HUES6 (cell line): ENCODE measurements around the gene RMDN2.

Experiments
- H3K27ac ChIP-seq: 2 replicates; pipeline ENCODE4 v1.7.0; 2013; ENCODE audit warnings: low read depth, mild to moderate bottlenecking, low read length, inconsistent platforms
- H3K27me3 ChIP-seq: 2 replicates; pipeline ENCODE4 v1.6.1; 2013; ENCODE audit warnings: low read length; ENCODE audit not compliant: control insufficient read depth, insufficient read depth
- H3K36me3 ChIP-seq: 2 replicates; pipeline ENCODE4 v1.6.1; 2013; ENCODE audit warnings: low read length; ENCODE audit not compliant: control insufficient read depth, insufficient read depth
- H3K4me1 ChIP-seq: 2 replicates; pipeline ENCODE4 v1.6.1; 2013; ENCODE audit warnings: low read length; ENCODE audit not compliant: control insufficient read depth, insufficient read depth
- H3K4me3 ChIP-seq: 2 replicates; pipeline ENCODE4 v1.5.1; 2013; ENCODE audit warnings: low read depth, low read length
- H3K9ac ChIP-seq: one replicate; pipeline ENCODE4 v1.6.1; 2013; ENCODE audit warnings: mild to moderate bottlenecking, low read length
- H3K9me3 ChIP-seq: 2 replicates; pipeline ENCODE4 v1.6.1; 2013; ENCODE audit warnings: low read depth, low read length; ENCODE audit not compliant: control insufficient read depth, insufficient read depth

RMDN2 gene

GRCh38 chr2:37886745-37887144, 38.3 kb upstream of the RMDN2 start:
- H3K27me3 ChIP-seq = no peaks in the 10 kb centered on the region
- H3K36me3 ChIP-seq = no peaks in the 10 kb centered on the region
- H3K9ac ChIP-seq = no peak overlapping the region
- no peak overlapping the region for H3K4me3 ChIP-seq
- H3K4me1 ChIP-seq = peaks cover 4% of the 10 kb centered on the region; the same call in 1 of the 2 replicates
- no peak overlapping the region for H3K27ac ChIP-seq
- H3K9me3 ChIP-seq = no peaks in the 10 kb centered on the region

- H3K9me3 ChIP-seq = no peaks in the 10 kb centered on the region
- H3K4me3 ChIP-seq = no peak overlapping the region
- no peak overlapping the region for H3K9ac ChIP-seq
- H3K27ac ChIP-seq = no peak overlapping the region
- H3K4me1 ChIP-seq = peaks cover 4% of the 10 kb centered on the region; the same call in 1 of the 2 replicates
- H3K27me3 ChIP-seq = no peaks in the 10 kb centered on the region
- H3K36me3 ChIP-seq = no peaks in the 10 kb centered on the region
Observed at GRCh38 chr2:37887286-37887685, 37.8 kb upstream of the RMDN2 start.

DNA sequence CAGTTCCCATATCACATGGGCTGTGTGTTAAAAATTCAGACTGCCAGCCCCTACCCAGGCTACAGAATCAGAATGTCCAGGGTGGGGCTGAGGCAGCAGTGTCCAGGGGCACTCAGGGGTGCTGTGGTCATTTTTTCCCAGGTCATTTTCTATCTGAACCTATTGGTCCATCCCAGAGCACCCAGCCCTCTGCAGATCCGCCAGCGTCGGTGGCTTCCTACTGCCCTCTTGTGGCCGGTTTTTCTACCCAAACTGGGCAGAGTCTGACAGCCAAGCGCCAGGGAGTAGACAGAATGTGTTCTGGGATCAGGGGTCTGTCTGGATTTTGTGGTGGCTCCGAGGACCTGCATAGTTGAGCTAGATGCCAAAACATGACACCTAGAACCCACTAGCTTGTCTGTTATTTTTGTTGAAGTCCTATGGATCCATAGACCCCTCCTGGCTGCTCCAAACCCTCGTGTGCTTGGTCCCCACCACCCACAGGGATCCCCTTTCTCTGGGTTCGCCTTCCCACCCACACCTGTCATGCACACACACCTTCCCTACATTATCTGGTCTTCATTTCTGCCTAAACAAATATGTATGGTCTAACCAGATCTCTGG, 34.1 kb upstream of the RMDN2 start:
- H3K4me3 ChIP-seq = no peak overlapping the region
- H3K9me3 ChIP-seq = no peaks in the 10 kb centered on the region
- H3K36me3 ChIP-seq = no peaks in the 10 kb centered on the region
- no peaks in the 10 kb centered on the region for H3K27me3 ChIP-seq
- no peak overlapping the region for H3K9ac ChIP-seq
- no peaks in the 10 kb centered on the region for H3K4me1 ChIP-seq
- H3K27ac ChIP-seq = no peak overlapping the region

GRCh38 chr2:37891846-37892435, 33.1 kb upstream of the RMDN2 start:
- Histone ChIP-seq H3K36me3 (no peaks in the 10 kb centered on the region), H3K9me3 (no peaks in the 10 kb centered on the region), H3K27ac (no peak overlapping the region), H3K27me3 (no peaks in the 10 kb centered on the region), H3K4me1 (no peaks in the 10 kb centered on the region), H3K9ac (no peak overlapping the region), H3K4me3 (no peak overlapping the region)

- no peaks in the 10 kb centered on the region for H3K27me3 ChIP-seq
Observed at GRCh38 chr2:37892436-37893114, 32.5 kb upstream of the RMDN2 start.

GRCh38 chr2:37893327-37893726, 31.8 kb upstream of the RMDN2 start:
- no peaks in the 10 kb centered on the region for H3K9me3 ChIP-seq
- no peaks in the 10 kb centered on the region for H3K4me1 ChIP-seq
- H3K9ac ChIP-seq = no peak overlapping the region
- H3K36me3 ChIP-seq = no peaks in the 10 kb centered on the region
- H3K27me3 ChIP-seq = no peaks in the 10 kb centered on the region
- no peak overlapping the region for H3K4me3 ChIP-seq
- no peak overlapping the region for H3K27ac ChIP-seq

More at GRCh38 chr2:37892436-37893114, 32.5 kb upstream of the RMDN2 start:
- no peaks in the 10 kb centered on the region for H3K36me3 ChIP-seq
- no peak overlapping the region for H3K4me3 ChIP-seq
- H3K4me1 ChIP-seq = no peaks in the 10 kb centered on the region
- H3K9ac ChIP-seq = no peak overlapping the region
- no peaks in the 10 kb centered on the region for H3K9me3 ChIP-seq
- no peak overlapping the region for H3K27ac ChIP-seq

GRCh38 chr2:37894047-37894446, 31.0 kb upstream of the RMDN2 start:
- Histone ChIP-seq H3K27ac (no peak overlapping the region), H3K9me3 (no peaks in the 10 kb centered on the region), H3K4me3 (no peak overlapping the region), H3K36me3 (no peaks in the 10 kb centered on the region), H3K27me3 (no peaks in the 10 kb centered on the region), H3K4me1 (no peaks in the 10 kb centered on the region), H3K9ac (no peak overlapping the region)

DNA sequence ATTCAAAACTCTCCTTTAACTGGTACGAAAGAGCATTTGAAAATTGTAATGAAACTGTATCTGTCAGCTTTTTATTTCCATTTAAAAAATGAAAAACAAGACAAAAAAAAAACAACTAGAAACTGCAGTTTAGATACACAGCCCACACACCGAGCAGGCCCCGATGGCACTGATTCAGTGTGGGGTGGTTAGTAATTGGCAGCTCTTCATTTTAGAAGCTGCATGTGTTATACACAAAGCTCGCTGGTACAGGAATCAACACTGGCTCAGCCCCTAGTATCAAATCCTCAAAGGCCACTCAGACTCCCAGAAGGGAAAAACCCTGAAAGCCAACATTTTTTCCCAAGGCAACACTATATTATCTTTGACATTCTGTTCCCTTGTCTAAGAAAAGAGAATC, 30.5 kb upstream of the RMDN2 start:
- no peaks in the 10 kb centered on the region for H3K4me1 ChIP-seq
- H3K36me3 ChIP-seq = no peaks in the 10 kb centered on the region
- no peak overlapping the region for H3K27ac ChIP-seq
- no peaks in the 10 kb centered on the region for H3K27me3 ChIP-seq
- no peak overlapping the region for H3K9ac ChIP-seq
- H3K4me3 ChIP-seq = no peak overlapping the region
- H3K9me3 ChIP-seq = no peaks in the 10 kb centered on the region

- no peaks in the 10 kb centered on the region for H3K36me3 ChIP-seq
- H3K4me1 ChIP-seq = no peaks in the 10 kb centered on the region
- no peak overlapping the region for H3K4me3 ChIP-seq
- no peak overlapping the region for H3K9ac ChIP-seq
- no peaks in the 10 kb centered on the region for H3K27me3 ChIP-seq
- peaks cover under 1% of the 10 kb centered on the region for H3K9me3 ChIP-seq
- no peak overlapping the region for H3K27ac ChIP-seq
Observed at GRCh38 chr2:37895140-37895539, 29.9 kb upstream of the RMDN2 start.

DNA sequence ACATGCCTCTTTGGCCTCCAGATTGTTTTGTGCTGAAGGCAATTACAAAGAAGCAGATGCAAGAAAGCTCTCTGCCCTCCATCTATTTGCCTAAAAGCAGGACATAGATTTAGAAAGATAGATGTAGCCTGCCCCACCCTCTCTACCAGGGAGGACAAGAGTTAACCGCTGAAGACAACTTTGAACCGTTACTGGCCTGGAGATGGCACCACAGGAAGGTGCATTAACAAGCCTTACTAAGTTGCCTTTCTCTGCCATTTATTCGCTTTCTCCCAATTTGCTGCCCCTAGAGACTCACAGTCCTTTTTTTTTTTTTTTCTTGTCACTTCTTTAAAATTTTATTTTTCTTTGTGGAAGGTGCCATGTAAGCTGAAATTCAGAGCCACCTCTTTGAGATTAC, 28.8 kb upstream of the RMDN2 start:
- Histone ChIP-seq H3K4me3 (no peak overlapping the region), H3K4me1 (no peaks in the 10 kb centered on the region), H3K27me3 (no peaks in the 10 kb centered on the region), H3K27ac (no peak overlapping the region), H3K9me3 (peaks cover 12% of the 10 kb centered on the region), H3K9ac (no peak overlapping the region), H3K36me3 (no peaks in the 10 kb centered on the region)

DNA sequence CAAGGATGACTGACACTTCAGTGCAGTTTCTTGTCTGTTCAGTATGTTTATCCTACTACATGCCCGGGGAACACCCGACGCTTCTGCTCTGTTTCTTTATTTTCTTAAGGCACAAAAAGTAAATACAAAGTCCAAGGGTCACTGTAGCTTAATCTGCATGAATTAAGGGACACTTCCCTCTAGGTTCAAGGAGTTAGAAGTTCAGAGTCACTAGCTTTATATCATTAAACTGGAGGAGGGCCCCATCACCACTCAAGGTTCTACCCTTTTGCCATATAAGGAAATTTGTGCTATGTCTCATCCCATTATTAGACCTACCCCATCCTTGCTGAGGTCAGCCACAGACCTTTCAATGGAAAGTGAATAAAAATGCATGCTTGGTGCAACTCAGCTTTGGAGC, 27.6 kb upstream of the RMDN2 start:
- H3K27ac ChIP-seq = no peak overlapping the region
- H3K36me3 ChIP-seq = no peaks in the 10 kb centered on the region
- no peak overlapping the region for H3K9ac ChIP-seq
- no peaks in the 10 kb centered on the region for H3K4me1 ChIP-seq
- H3K4me3 ChIP-seq = no peak overlapping the region
- H3K27me3 ChIP-seq = no peaks in the 10 kb centered on the region
- H3K9me3 ChIP-seq = peaks cover 12% of the 10 kb centered on the region
